ENCODE results near the gene MYL5.

Gene MYL5, protein sequence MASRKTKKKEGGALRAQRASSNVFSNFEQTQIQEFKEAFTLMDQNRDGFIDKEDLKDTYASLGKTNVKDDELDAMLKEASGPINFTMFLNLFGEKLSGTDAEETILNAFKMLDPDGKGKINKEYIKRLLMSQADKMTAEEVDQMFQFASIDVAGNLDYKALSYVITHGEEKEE

DNA sequence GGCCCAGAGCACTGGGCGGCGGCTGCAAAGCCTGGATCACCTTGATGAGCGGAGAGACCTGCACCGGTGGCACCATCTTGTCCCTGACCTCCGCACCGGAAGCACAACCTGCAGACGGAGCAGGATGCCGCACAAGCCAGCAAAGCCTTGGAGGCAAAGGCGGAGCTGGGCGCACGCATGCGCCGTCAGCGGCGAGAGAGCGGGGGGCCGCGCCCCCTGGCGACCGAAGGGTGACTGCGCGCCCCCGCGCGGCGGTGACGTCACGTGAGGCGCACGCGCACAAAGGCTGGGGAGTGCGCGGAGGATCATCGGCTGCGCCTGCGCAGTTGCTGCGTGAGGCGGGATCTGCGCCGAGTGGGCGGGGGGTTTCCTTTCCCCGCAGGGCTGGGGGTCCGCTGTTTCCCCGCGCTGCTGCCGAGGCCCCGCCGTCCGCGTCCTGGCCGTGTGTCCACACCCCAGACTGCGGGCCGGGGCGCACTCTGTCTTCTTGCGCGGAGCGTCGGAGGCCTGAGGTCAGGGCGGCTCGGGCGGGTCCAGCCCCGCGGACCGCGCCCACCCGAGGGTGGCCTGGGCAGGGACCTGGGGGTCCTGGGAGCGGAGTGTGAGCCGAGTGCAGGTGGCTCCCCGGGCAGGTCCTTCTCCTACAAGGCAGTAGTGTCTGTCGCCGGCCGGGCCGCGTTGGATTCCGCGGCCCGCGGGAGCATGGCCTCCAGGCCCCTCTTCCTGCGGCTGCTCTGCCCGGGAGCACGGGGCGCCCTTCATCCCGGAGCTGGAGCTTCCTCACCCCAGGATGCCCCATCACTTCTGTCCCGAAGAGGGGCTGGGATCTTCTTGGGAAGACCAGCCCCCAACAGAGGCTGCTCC, at the start of gene MYL5, which contains the start of gene ATP5ME:
TSS of gene MYL5 (plus strand) at position 371 of the 864 bp plus-strand sequence. CDS start 3,485 bp downstream, outside the sequence.
TSS of gene ATP5ME (minus strand) at position 105 of the 864 bp plus-strand sequence. CDS start at position 76, 29 bp downstream.
- H3K27ac ChIP-seq (ENCODE audit: low read depth in 2 of 2, low read length in 2 of 2) = peak within 1 kb of the TSS; percentile 89 to 94
- H3K9ac ChIP-seq (ENCODE audit: low read depth in 1 of 2, low read length in 2 of 2) = peak within 1 kb of the TSS; percentile 94
- H3K4me3 ChIP-seq (ENCODE audit: low read length in 2 of 2) = peak within 1 kb of the TSS; percentile 83 to 89
- peaks cover 27 to 34% of the 10 kb centered on the region in 2 donors for H3K4me1 ChIP-seq (ENCODE audit: control insufficient read depth in 2 of 2, insufficient read depth in 2 of 2, low read length in 2 of 2)
- peaks cover 16 to 18% of the 10 kb centered on the region in 2 donors for H3K36me3 ChIP-seq (ENCODE audit: control insufficient read depth in 2 of 2, insufficient read depth in 2 of 2, low read length in 2 of 2)
- no peaks in the 10 kb centered on the region for H3K9me3 ChIP-seq (ENCODE audit: control insufficient read depth in 2 of 2, low read length in 2 of 2)
- no peaks in the 10 kb centered on the region for H3K27me3 ChIP-seq (ENCODE audit: control insufficient read depth in 2 of 2, insufficient read depth in 2 of 2, low read length in 2 of 2)

- Histone ChIP-seq H3K9me3 (ENCODE audit: control insufficient read depth in 2 of 2, low read length in 2 of 2) (no peaks in the 10 kb centered on the region), H3K27ac (ENCODE audit: low read depth in 2 of 2, low read length in 2 of 2) (no peak within 1 kb of the TSS), H3K4me1 (ENCODE audit: control insufficient read depth in 2 of 2, insufficient read depth in 2 of 2, low read length in 2 of 2) (no peaks in the 10 kb centered on the region), H3K9ac (ENCODE audit: low read depth in 1 of 2, low read length in 2 of 2) (no peak within 1 kb of the TSS), H3K36me3 (ENCODE audit: control insufficient read depth in 2 of 2, insufficient read depth in 2 of 2, low read length in 2 of 2) (no peaks in the 10 kb centered on the region), H3K4me3 (ENCODE audit: low read length in 2 of 2) (no peak within 1 kb of the TSS), H3K27me3 (ENCODE audit: control insufficient read depth in 2 of 2, insufficient read depth in 2 of 2, low read length in 2 of 2) (no peaks in the 10 kb centered on the region)
Observed at GRCh38 chr4:624705-625590, 49.4 kb upstream of the MYL5 start, which contains the start of gene PDE6B. PDE6B (plus strand) TSS chr4:625573; CDS start chr4:625627, 54 bp downstream.

DNA sequence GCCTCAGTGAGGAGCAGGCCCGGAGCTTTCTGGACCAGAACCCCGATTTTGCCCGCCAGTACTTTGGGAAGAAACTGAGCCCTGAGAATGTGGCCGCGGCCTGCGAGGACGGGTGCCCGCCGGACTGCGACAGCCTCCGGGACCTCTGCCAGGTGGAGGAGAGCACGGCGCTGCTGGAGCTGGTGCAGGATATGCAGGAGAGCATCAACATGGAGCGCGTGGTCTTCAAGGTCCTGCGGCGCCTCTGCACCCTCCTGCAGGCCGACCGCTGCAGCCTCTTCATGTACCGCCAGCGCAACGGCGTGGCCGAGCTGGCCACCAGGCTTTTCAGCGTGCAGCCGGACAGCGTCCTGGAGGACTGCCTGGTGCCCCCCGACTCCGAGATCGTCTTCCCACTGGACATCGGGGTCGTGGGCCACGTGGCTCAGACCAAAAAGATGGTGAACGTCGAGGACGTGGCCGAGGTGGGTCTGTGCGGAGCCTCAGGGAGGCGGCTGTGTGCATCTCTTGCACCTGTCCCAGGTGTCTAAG, 48.6 kb upstream of the MYL5 start:
- Histone ChIP-seq H3K9me3 (ENCODE audit: control insufficient read depth in 2 of 2, low read length in 2 of 2) (no peaks in the 10 kb centered on the region), H3K27me3 (ENCODE audit: control insufficient read depth in 2 of 2, insufficient read depth in 2 of 2, low read length in 2 of 2) (no peaks in the 10 kb centered on the region), H3K4me3 (ENCODE audit: low read length in 2 of 2) (no peak overlapping the region), H3K27ac (ENCODE audit: low read depth in 2 of 2, low read length in 2 of 2) (no peak overlapping the region), H3K9ac (ENCODE audit: low read depth in 1 of 2, low read length in 2 of 2) (no peak overlapping the region), H3K36me3 (ENCODE audit: control insufficient read depth in 2 of 2, insufficient read depth in 2 of 2, low read length in 2 of 2) (no peaks in the 10 kb centered on the region), H3K4me1 (ENCODE audit: control insufficient read depth in 2 of 2, insufficient read depth in 2 of 2, low read length in 2 of 2) (no peaks in the 10 kb centered on the region)

DNA sequence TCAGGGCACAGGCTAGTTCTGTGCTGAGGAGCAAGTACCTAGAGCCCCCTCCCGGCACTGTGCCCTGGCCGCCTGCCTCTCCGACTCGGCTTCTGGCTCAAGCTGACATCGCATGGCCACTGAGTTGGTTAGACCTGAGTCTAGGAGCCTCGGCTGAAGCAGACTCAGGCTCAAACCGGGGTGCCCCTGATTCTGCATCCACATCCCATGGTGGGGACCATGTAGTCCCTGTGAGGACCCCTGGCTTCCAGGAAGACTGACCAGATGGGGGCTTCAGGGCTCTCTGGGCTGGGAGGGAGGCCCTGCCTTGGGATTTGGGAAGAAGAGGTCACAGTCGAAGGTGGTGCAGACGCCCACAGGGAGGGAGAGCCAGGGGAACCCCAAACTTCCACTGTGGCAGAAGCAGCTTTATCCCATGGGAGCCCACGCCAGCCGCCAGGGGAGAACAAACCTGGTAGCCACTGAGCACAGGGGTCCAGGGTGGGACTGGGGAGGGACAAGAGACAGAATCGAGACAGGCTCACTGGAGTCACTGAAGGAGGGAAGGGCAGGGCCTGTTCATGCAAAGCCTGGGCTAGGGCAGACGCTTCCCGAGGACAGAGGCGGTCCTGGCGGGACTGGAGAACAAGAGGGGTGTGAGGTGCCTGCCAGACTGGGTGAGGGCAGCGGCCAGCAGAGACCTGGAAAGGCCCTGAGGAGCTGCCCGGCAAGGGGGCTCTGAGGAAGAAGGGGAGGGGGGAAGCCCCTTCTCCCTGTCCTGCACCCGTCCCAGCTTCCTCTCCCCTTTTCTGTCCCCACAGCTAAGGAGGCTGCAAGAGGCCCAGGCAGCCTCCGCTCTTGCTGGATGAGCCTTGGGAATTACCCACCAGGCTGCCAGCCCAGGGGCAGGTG, 47.9 kb upstream of the MYL5 start:
- Histone ChIP-seq H3K27ac (ENCODE audit: low read depth in 2 of 2, low read length in 2 of 2) (no peak overlapping the region), H3K9me3 (ENCODE audit: control insufficient read depth in 2 of 2, low read length in 2 of 2) (no peaks in the 10 kb centered on the region), H3K36me3 (ENCODE audit: control insufficient read depth in 2 of 2, insufficient read depth in 2 of 2, low read length in 2 of 2) (no peaks in the 10 kb centered on the region)

DNA sequence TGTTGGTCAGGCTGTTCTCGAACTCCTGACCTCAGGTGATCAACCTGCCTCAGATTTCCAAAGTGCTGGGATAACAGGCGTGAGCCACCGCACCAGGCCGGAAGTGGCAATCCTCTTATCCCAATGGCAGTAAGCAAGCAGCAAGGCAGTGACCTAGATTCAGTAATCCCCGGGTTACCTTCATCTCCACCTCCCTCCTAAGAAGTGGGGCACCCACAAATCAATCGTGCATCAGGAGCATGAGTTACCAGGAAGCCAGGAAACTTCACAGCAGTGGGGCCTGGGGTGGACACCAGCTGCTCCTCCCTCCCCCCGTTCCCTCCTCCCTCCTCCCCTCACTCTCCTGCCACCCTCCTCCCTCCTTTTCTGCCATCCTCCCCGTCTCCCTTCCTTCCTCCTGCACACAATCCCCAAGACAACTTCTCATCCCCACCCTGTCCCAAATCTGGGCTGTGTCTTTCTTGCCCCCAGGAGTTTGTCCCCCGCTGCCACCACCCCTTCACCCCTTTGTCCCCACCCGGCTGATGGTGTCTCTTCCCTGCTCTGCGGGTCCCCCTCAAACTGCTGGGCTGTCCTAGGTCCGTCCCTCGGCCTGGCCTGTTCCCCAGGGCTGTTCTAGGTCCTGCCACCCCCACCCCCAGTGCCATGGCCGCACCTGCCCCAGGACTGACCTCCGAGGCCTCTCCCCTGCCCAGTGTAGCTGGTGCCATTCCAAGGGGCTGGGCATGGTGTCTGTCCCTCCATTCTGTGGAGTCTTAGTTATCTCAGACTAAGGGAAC, 46.8 kb upstream of the MYL5 start:
- H3K9ac ChIP-seq (ENCODE audit: low read depth in 1 of 2, low read length in 2 of 2) = no peak overlapping the region
- no peaks in the 10 kb centered on the region for H3K36me3 ChIP-seq (ENCODE audit: control insufficient read depth in 2 of 2, insufficient read depth in 2 of 2, low read length in 2 of 2)
- H3K9me3 ChIP-seq (ENCODE audit: control insufficient read depth in 2 of 2, low read length in 2 of 2) = no peaks in the 10 kb centered on the region
- no peak overlapping the region for H3K27ac ChIP-seq (ENCODE audit: low read depth in 2 of 2, low read length in 2 of 2)
- H3K27me3 ChIP-seq (ENCODE audit: control insufficient read depth in 2 of 2, insufficient read depth in 2 of 2, low read length in 2 of 2) = no peaks in the 10 kb centered on the region
- no peak overlapping the region for H3K4me3 ChIP-seq (ENCODE audit: low read length in 2 of 2)
- no peaks in the 10 kb centered on the region for H3K4me1 ChIP-seq (ENCODE audit: control insufficient read depth in 2 of 2, insufficient read depth in 2 of 2, low read length in 2 of 2)

More for the DNA sequence above, 47.9 kb upstream of the MYL5 start:
- Histone ChIP-seq H3K4me3 (ENCODE audit: low read length in 2 of 2) (no peak overlapping the region), H3K4me1 (ENCODE audit: control insufficient read depth in 2 of 2, insufficient read depth in 2 of 2, low read length in 2 of 2) (no peaks in the 10 kb centered on the region), H3K9ac (ENCODE audit: low read depth in 1 of 2, low read length in 2 of 2) (no peak overlapping the region), H3K27me3 (ENCODE audit: control insufficient read depth in 2 of 2, insufficient read depth in 2 of 2, low read length in 2 of 2) (no peaks in the 10 kb centered on the region)

- Histone ChIP-seq H3K4me1 (ENCODE audit: control insufficient read depth in 2 of 2, insufficient read depth in 2 of 2, low read length in 2 of 2) (no peaks in the 10 kb centered on the region), H3K36me3 (ENCODE audit: control insufficient read depth in 2 of 2, insufficient read depth in 2 of 2, low read length in 2 of 2) (no peaks in the 10 kb centered on the region), H3K27ac (ENCODE audit: low read depth in 2 of 2, low read length in 2 of 2) (no peak overlapping the region), H3K27me3 (ENCODE audit: control insufficient read depth in 2 of 2, insufficient read depth in 2 of 2, low read length in 2 of 2) (no peaks in the 10 kb centered on the region), H3K9ac (ENCODE audit: low read depth in 1 of 2, low read length in 2 of 2) (no peak overlapping the region), H3K4me3 (ENCODE audit: low read length in 2 of 2) (no peak overlapping the region), H3K9me3 (ENCODE audit: control insufficient read depth in 2 of 2, low read length in 2 of 2) (no peaks in the 10 kb centered on the region)
Observed at GRCh38 chr4:628311-628741, 46.0 kb upstream of the MYL5 start.

DNA sequence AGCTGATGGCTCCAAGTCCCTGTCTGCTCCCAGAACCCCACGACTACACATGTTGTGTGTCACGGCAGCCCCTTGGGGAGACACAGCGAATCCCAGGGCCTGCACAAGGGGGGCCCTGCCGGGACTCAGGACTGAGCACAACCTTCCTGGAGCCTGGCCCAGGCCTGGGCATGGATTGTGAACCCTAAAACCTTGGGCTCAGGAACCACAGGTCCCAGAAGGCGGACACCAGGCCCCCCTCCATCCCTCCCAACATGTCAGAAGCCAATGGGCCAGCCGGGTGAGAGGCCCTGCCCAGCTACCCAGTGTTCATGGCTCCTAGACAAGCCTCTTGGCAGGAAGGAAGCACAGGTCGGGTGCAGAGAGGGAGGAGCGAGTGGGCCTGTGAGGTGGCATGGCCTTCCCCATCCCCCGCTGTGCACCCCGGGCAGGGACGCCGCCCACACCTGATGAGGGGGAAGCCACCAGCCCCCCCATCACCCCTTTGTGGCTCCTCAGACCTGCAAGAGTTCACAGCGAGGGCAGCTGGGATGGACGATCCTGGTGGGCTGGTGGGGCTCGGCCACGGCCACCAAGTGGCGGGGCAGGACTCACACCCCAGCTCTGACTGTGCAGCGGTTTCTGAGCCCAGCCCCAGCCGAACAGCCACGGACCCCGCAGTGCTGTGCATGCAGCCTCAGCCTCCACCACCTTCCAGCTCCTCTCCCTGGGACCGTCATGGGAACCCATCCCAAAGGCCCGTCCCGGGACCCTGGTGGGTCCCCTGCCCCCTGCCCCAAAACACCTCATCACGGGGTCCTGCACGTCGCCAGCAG, 45.3 kb upstream of the MYL5 start:
- no peaks in the 10 kb centered on the region for H3K27me3 ChIP-seq (ENCODE audit: control insufficient read depth in 2 of 2, insufficient read depth in 2 of 2, low read length in 2 of 2)
- no peaks in the 10 kb centered on the region for H3K9me3 ChIP-seq (ENCODE audit: control insufficient read depth in 2 of 2, low read length in 2 of 2)
- H3K36me3 ChIP-seq (ENCODE audit: control insufficient read depth in 2 of 2, insufficient read depth in 2 of 2, low read length in 2 of 2) = no peaks in the 10 kb centered on the region
- H3K4me3 ChIP-seq (ENCODE audit: low read length in 2 of 2) = no peak overlapping the region
- no peak overlapping the region for H3K27ac ChIP-seq (ENCODE audit: low read depth in 2 of 2, low read length in 2 of 2)
- no peaks in the 10 kb centered on the region for H3K4me1 ChIP-seq (ENCODE audit: control insufficient read depth in 2 of 2, insufficient read depth in 2 of 2, low read length in 2 of 2)
- no peak overlapping the region for H3K9ac ChIP-seq (ENCODE audit: low read depth in 1 of 2, low read length in 2 of 2)

GRCh38 chr4:629636-629914, 44.8 kb upstream of the MYL5 start:
- H3K9ac ChIP-seq (ENCODE audit: low read depth in 1 of 2, low read length in 2 of 2) = no peak overlapping the region
- no peak overlapping the region for H3K27ac ChIP-seq (ENCODE audit: low read depth in 2 of 2, low read length in 2 of 2)
- no peaks in the 10 kb centered on the region for H3K9me3 ChIP-seq (ENCODE audit: control insufficient read depth in 2 of 2, low read length in 2 of 2)
- H3K4me1 ChIP-seq (ENCODE audit: control insufficient read depth in 2 of 2, insufficient read depth in 2 of 2, low read length in 2 of 2) = no peaks in the 10 kb centered on the region
- no peaks in the 10 kb centered on the region for H3K27me3 ChIP-seq (ENCODE audit: control insufficient read depth in 2 of 2, insufficient read depth in 2 of 2, low read length in 2 of 2)
- H3K4me3 ChIP-seq (ENCODE audit: low read length in 2 of 2) = no peak overlapping the region
- H3K36me3 ChIP-seq (ENCODE audit: control insufficient read depth in 2 of 2, insufficient read depth in 2 of 2, low read length in 2 of 2) = no peaks in the 10 kb centered on the region

Data from mucosa of rectum (tissue), 2 donors.